Epithelial cell of prostate (primary cell): ENCODE measurements around the gene TARM1.
"Not testable (repeated sequence)": the region's sequence is repeated elsewhere in the genome, so short reads cannot be mapped to it uniquely, and the experiment has no call there.

ENCODE experiments used
- DNase-seq: peaks from one replicate; pipeline ENCODE4 v3.0.0-alpha.2; 2011; ENCODE audit warnings: low read depth, low spot score
- H3K27ac ChIP-seq: fragments of 450-650 bp; 2 replicates; pipeline ENCODE4 v1.5.1; 2017; ENCODE audit warnings: mild to moderate bottlenecking

Gene TARM1

DNA sequence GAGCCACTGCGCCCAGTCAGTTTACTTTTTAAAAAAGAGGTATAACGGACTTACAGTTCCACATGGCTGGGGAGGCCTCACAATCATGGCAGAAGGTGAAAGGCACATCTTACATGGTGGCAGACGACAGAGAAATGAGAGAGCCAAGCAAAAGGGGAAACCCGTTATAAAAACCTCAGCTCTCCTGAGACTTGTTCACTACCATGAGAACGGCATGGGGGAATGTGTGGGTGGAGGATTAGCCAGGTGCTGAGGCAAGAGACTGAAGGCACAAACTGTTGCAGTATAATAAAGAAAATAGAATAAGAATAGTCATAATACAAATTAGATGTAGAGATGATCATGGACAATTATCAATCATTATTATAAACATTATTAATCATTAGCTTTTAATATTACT lies 44.6 kb downstream of the TARM1 start:
- H3K27ac ChIP-seq, DNase-seq: not testable (repeated sequence)

- peak overlapping the region; percentile 35 for H3K27ac ChIP-seq
- DNase-seq: peak; percentile 20
These were observed 45.7 kb downstream of the TARM1 start for GRCh38 chr19:54035215-54036178.

DNA sequence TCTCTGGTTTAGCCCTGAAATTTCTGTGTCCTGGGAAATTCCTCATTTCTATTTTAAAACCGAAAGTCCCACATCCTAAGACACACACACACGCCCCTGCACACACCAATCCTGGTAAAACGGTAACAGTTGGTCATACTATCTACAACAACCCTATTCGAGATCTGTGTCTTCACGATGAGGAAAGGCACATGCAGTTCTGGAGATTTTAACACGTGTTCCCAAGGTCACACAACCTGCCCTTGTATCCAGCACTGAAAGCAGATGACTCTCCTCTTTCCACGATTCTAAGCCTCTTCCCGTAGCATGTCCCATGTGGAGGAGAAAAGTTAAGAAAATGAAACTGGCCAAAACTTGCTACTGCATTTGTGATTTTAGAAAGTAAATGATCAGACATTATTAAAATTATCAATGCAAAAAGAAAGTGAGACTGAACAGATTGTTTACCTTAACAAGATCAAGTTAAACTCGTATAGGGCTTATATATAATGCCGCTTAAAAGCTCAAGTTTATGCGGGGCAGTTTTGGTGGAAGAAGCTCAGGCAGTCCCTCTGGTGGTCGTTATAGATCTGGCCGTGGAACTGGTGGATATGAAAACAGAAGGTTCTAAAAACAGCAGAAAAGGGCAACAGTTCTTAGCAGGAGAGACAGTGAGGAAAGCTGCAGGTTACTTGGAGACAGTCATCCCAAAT lies 50.1 kb downstream of the TARM1 start:
- DNase-seq: no peak
- H3K27ac ChIP-seq: no peak overlapping the region

- no peak for DNase-seq
- H3K27ac ChIP-seq: no peak overlapping the region
These were observed 51.2 kb downstream of the TARM1 start for GRCh38 chr19:54029930-54030490.

GRCh38 chr19:54029301-54029700 lies 51.9 kb downstream of the TARM1 start:
- no peak overlapping the region for H3K27ac ChIP-seq
- no peak for DNase-seq

- H3K27ac ChIP-seq: no peak overlapping the region
- DNase-seq: no peak
These were observed 54.5 kb downstream of the TARM1 start for GRCh38 chr19:54026656-54027055.

DNA sequence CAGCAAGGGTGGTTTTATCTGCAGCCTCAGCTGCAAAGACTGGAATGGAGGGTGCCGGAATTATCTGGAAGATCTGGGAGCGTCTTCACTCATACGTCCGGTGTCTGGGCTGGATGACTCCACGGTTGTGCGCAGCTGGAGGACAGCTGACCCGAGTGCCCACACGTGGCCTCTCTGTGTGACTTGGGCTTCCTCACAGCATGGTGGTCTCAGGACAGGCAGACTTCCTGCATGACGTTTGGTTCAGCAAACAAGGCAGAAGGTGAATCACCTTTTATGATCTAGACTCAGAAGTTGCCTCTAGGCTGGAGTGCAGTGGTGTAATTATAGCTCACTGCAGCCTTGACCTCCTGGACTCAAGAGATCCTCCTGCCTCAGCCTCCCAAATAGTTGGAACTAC lies 56.5 kb downstream of the TARM1 start:
- no peak overlapping the region for H3K27ac ChIP-seq
- DNase-seq: no peak

- no peak for DNase-seq
- H3K27ac ChIP-seq: no peak overlapping the region
These were observed 58.0 kb downstream of the TARM1 start for GRCh38 chr19:54023191-54023590.

DNA sequence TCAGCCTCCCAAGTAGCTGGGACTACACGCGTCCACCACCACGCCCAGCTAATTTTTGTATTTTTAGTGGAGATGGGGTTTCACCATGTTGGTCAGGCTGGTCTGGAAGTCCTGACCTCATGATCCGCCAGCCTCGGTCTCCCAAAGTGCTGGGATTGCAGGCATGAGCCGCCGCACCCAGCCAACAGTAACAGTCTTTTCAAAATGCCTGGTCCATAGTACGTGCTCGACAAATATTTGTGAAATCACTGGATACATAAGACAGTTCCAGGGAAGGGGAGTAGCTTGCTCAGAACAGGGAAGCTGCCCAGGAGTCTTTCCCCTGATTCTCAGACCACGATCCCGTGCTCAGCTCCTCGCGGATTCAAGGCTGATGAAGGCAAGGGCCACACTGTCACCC lies 59.2 kb downstream of the TARM1 start:
- H3K27ac ChIP-seq: no peak overlapping the region
- no peak for DNase-seq

DNA sequence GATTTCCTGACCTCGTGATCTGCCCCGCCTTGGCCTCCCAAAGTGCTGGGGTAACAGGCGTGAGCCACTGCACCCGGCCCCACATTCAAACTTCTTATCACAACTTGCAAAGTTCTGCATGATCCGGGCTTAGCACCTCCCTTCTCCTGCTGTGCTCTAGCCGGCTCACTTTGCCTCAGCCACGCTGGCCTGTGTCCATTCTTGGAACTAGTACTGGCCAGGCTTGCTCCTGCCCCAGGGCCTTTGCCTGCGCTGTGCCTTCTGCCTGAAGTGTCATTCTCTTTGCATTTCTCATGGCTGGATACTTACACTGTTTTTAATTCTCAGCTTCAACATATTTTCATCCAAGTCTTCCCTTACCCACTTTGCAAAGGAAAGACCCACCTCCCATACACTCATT lies 59.8 kb downstream of the TARM1 start:
- no peak overlapping the region for H3K27ac ChIP-seq
- DNase-seq: no peak
